H1 (cell line): ENCODE data around the gene SCN7A. TPM values are rescaled to one million over a fixed set of nuclear protein-coding genes. Genes with fewer than 3 reads are reported as not detected.

Source experiments
- CTCF ChIA-PET: fragments of 300-600 bp; sonication (Branson Sonifier 250); formaldehyde crosslinking; loops from one replicate; lab custom pipeline; 2021; ENCODE audit not compliant: partially characterized antibody; lab: Charles Lee
- POLR2A ChIA-PET: fragments of 300-600 bp; sonication (Branson Sonifier 250); formaldehyde crosslinking; loops from one replicate; lab custom pipeline; 2021; ENCODE audit warnings: inconsistent platforms; ENCODE audit not compliant: partially characterized antibody; lab: Charles Lee
- DNase-seq, 2 experiments: peaks; one replicate each; pipeline versions ENCODE4 v3.0.0 to v3.0.0-alpha.2; 2010 to 2022; ENCODE audit warnings: low spot score in 2 of 2, low read depth in 1 of 2, mixed read lengths in 1 of 2
- FAIRE-seq: peaks from 2 replicates; lab custom pipeline; 2011; peaks lifted over from hg19 to GRCh38; lab: Jason Lieb, UNC
- H2AFZ ChIP-seq: 2 replicates; pipeline ENCODE4 v1.8.1; 2012; ENCODE audit warnings: low read length, inconsistent platforms
- H2AK5ac ChIP-seq: 2 replicates; pipeline ENCODE4 v1.6.1; 2013; ENCODE audit warnings: low read depth, low read length
- H2BK120ac ChIP-seq: replicated peaks from 2 replicates; pipeline ENCODE3; 2013; ENCODE audit warnings: low read depth, low read length, inconsistent platforms
- H2BK12ac ChIP-seq: 2 replicates; pipeline ENCODE4 v1.6.1; 2013; ENCODE audit warnings: low read depth, low read length
- H2BK15ac ChIP-seq: 2 replicates; pipeline ENCODE4 v1.6.1; 2013; ENCODE audit warnings: low read length
- H2BK20ac ChIP-seq: 2 replicates; pipeline ENCODE4 v1.6.1; 2013; ENCODE audit warnings: low read length
- H2BK5ac ChIP-seq: 2 replicates; pipeline ENCODE4 v1.6.1; 2013; ENCODE audit warnings: low read depth, low read length
- H3K14ac ChIP-seq: 2 replicates; pipeline ENCODE4 v1.6.1; 2013; ENCODE audit warnings: inconsistent platforms; ENCODE audit not compliant: insufficient read length
- H3K18ac ChIP-seq: 2 replicates; pipeline ENCODE4 v1.6.1; 2013; ENCODE audit warnings: low read length; ENCODE audit errors: extremely low read depth
- H3K23ac ChIP-seq: 2 replicates; pipeline ENCODE4 v1.6.1; 2013; ENCODE audit warnings: inconsistent platforms; ENCODE audit not compliant: insufficient read length
- H3K23me2 ChIP-seq: 2 replicates; pipeline ENCODE4 v1.6.1; 2013; ENCODE audit warnings: low read depth, low read length
- H3K27ac ChIP-seq: 2 replicates; pipeline ENCODE4 v1.6.1; 2011; ENCODE audit warnings: low read depth, low read length, inconsistent platforms
- H3K27me3 ChIP-seq, 4 experiments: replicated peaks in 1 of 4; 1 replicate in 1 of 4; 2 replicates in 3 of 4; pipeline versions ENCODE4 v1.6.1 to v1.8.1; 2011 to 2013; ENCODE audit warnings: low read length in 3 of 4, mild to moderate bottlenecking in 3 of 4, inconsistent platforms in 2 of 4, mixed read lengths in 2 of 4, moderate library complexity in 1 of 4; ENCODE audit not compliant: control insufficient read depth in 3 of 4, insufficient read depth in 3 of 4; ENCODE audit errors: extremely low read depth in 1 of 4
- H3K36me3 ChIP-seq, 4 experiments: 2 replicates each; pipeline versions ENCODE4 v1.6.1 to v1.8.1; 2011 to 2013; ENCODE audit warnings: mild to moderate bottlenecking in 4 of 4, low read length in 3 of 4, moderate library complexity in 2 of 4, control low read depth in 1 of 4, inconsistent platforms in 1 of 4; ENCODE audit not compliant: insufficient read depth in 4 of 4, control insufficient read depth in 2 of 4
- H3K4ac ChIP-seq: replicated peaks from 2 replicates; pipeline ENCODE3; 2013; ENCODE audit warnings: low read length, low read depth, mixed read lengths, inconsistent platforms; ENCODE audit not compliant: insufficient read length
- H3K4me1 ChIP-seq, 4 experiments: replicated peaks in 1 of 4; 1 replicate in 1 of 4; 2 replicates in 3 of 4; pipeline versions ENCODE4 v1.6.1 to v1.8.1; 2011 to 2013; ENCODE audit warnings: low read length in 3 of 4, inconsistent platforms in 2 of 4, mixed read lengths in 1 of 4; ENCODE audit not compliant: insufficient read depth in 4 of 4, control insufficient read depth in 3 of 4
- H3K4me2 ChIP-seq, 2 experiments: 2 replicates each; pipeline versions ENCODE4 v1.6.1 to v1.8.1; 2011 to 2013; ENCODE audit warnings: low read depth in 2 of 2, low read length in 2 of 2, control low read depth in 1 of 2, inconsistent platforms in 1 of 2, mild to moderate bottlenecking in 1 of 2; ENCODE audit not compliant: insufficient read depth in 1 of 2
- H3K4me3 ChIP-seq, 4 experiments: fragments of 200-600, 300-600 bp in 1 of 4; sonication (generic), shearing (Covaris generic), sonication (Bioruptor Twin) in 1 of 4; 2 replicates each; pipeline versions ENCODE4 v1.5.1 to v1.8.1; 2011 to 2016; ENCODE audit warnings: low read length in 4 of 4, low read depth in 3 of 4, control low read depth in 2 of 4, inconsistent platforms in 2 of 4, mild to moderate bottlenecking in 2 of 4, mixed read lengths in 1 of 4, moderate library complexity in 1 of 4; ENCODE audit not compliant: insufficient read depth in 2 of 4; ENCODE audit errors: extremely low read depth in 1 of 4
- H3K56ac ChIP-seq: replicated peaks from 2 replicates; pipeline ENCODE3; 2013; ENCODE audit warnings: low read depth, mild to moderate bottlenecking, mixed read lengths, low read length, inconsistent platforms; ENCODE audit not compliant: insufficient read length
- H3K79me1 ChIP-seq: 2 replicates; pipeline ENCODE4 v1.6.1; 2013; ENCODE audit warnings: low read depth, low read length, control low read depth
- H3K79me2 ChIP-seq, 2 experiments: 2 replicates each; pipeline versions ENCODE4 v1.6.1 to v1.8.1; 2012 to 2013; ENCODE audit warnings: low read length in 2 of 2, mild to moderate bottlenecking in 2 of 2, inconsistent platforms in 1 of 2; ENCODE audit not compliant: insufficient read depth in 2 of 2, control insufficient read depth in 1 of 2
- H3K9ac ChIP-seq, 4 experiments: replicated peaks in 1 of 4; 1 replicate in 1 of 4; 2 replicates in 3 of 4; pipeline versions ENCODE4 v1.6.1 to v1.8.1; 2011 to 2013; ENCODE audit warnings: low read depth in 3 of 4, low read length in 3 of 4, control low read depth in 2 of 4, mild to moderate bottlenecking in 2 of 4, moderate library complexity in 2 of 4, inconsistent platforms in 1 of 4; ENCODE audit errors: extremely low read depth in 1 of 4
- H3K9me3 ChIP-seq, 2 experiments: 2 replicates each; pipeline versions ENCODE4 v1.6.1 to v1.8.1; 2012 to 2013; ENCODE audit warnings: mild to moderate bottlenecking in 2 of 2, moderate library complexity in 2 of 2, control low read depth in 1 of 2, inconsistent platforms in 1 of 2, low read depth in 1 of 2, low read length in 1 of 2, mixed read lengths in 1 of 2; ENCODE audit not compliant: insufficient read depth in 2 of 2
- H4K20me1 ChIP-seq, 2 experiments: replicated peaks in 1 of 2; 2 replicates each; pipeline versions ENCODE3 to v1.8.1; 2011 to 2013; ENCODE audit warnings: inconsistent platforms in 2 of 2, low read length in 2 of 2, mild to moderate bottlenecking in 1 of 2; ENCODE audit not compliant: insufficient read depth in 2 of 2, control insufficient read depth in 1 of 2
- H4K5ac ChIP-seq: 2 replicates; pipeline ENCODE4 v1.6.1; 2013; ENCODE audit warnings: low read length, low read depth, mixed read lengths, inconsistent platforms; ENCODE audit not compliant: insufficient read length
- H4K8ac ChIP-seq: 2 replicates; pipeline ENCODE4 v1.8.0; 2013; ENCODE audit warnings: mild to moderate bottlenecking, moderate library complexity, low read length, inconsistent platforms; ENCODE audit not compliant: insufficient read depth; ENCODE audit errors: extremely low read depth
- H4K91ac ChIP-seq: replicated peaks from 2 replicates; pipeline ENCODE3; 2013; ENCODE audit warnings: low read length, mixed read lengths, inconsistent platforms; ENCODE audit not compliant: insufficient read length
- BACH1 ChIP-seq: IDR thresholded peaks from 2 replicates; pipeline ENCODE4 v1.6.1; 2012; ENCODE audit warnings: low read length, improper control_type of control experiment
- CBX8 ChIP-seq: fragments of 300-800, 300-1000 bp; sonication (generic); IDR thresholded peaks from 2 replicates; pipeline ENCODE4 v1.7.1; 2016; ENCODE audit warnings: low read depth, low read length, borderline replicate concordance
- CEBPB ChIP-seq: IDR thresholded peaks from 2 replicates; pipeline ENCODE4 v1.6.1; 2012; ENCODE audit warnings: low read depth, low read length
- CTBP2 ChIP-seq: IDR thresholded peaks from 2 replicates; pipeline ENCODE4 v1.7.0; 2011; ENCODE audit warnings: borderline replicate concordance, mild to moderate bottlenecking, moderate library complexity, mixed read lengths, low read length; ENCODE audit not compliant: insufficient read depth, insufficient read length
- E2F6 ChIP-seq: IDR thresholded peaks from 2 replicates; pipeline ENCODE4 v1.6.1; 2012; ENCODE audit warnings: inconsistent platforms
- NRF1 ChIP-seq: IDR thresholded peaks from 2 replicates; pipeline ENCODE4 v1.6.1; 2011; ENCODE audit warnings: mild to moderate bottlenecking, low read depth, low read length, improper control_type of control experiment
- PHF8 ChIP-seq: fragments of 200-600 bp; sonication (generic); conservative IDR thresholded peaks from 2 replicates; pipeline ENCODE4 v1.7.1; 2012; ENCODE audit warnings: low read depth, mild to moderate bottlenecking, inconsistent platforms, low read length, moderate library complexity
- POLR2AphosphoS5 ChIP-seq: IDR thresholded peaks from 2 replicates; pipeline ENCODE4 v1.6.1; 2011; ENCODE audit warnings: low read depth, low read length
- POU5F1 ChIP-seq: IDR thresholded peaks from 2 replicates; pipeline ENCODE4 v1.6.1; 2011; ENCODE audit warnings: low read depth, mild to moderate bottlenecking, low read length, moderate library complexity
- SAP30 ChIP-seq: fragments of 300-600 bp; sonication (generic); IDR thresholded peaks from 2 replicates; pipeline ENCODE4 v1.7.1; 2012; ENCODE audit warnings: low read length, moderate library complexity, mild to moderate bottlenecking, inconsistent platforms; ENCODE audit not compliant: insufficient read depth, insufficient replicate concordance
- SP1 ChIP-seq: IDR thresholded peaks from 2 replicates; pipeline ENCODE4 v1.6.1; 2011; ENCODE audit warnings: low read depth, low read length
- TCF12 ChIP-seq: IDR thresholded peaks from 2 replicates; pipeline ENCODE4 v1.6.1; 2011; ENCODE audit warnings: low read depth, mild to moderate bottlenecking, low read length
- ZNF274 ChIP-seq: IDR thresholded peaks from 2 replicates; pipeline ENCODE4 v1.7.0; 2012; ENCODE audit warnings: low read length, borderline replicate concordance; ENCODE audit errors: extremely low read depth
- WGBS, 2 experiments: shearing (Covaris generic) in 1 of 2; methylation state at CpG; one replicate each; pipeline versions ENCODE4 v1.1.6 to v1.1.7; 2013 to 2015; ENCODE audit warnings: low lambda C conversion rate in 2 of 2, mixed read lengths in 2 of 2, inconsistent platforms in 1 of 2, low coverage in 1 of 2, missing lambda C conversion rate in 1 of 2; ENCODE audit not compliant: insufficient replicate concordance in 2 of 2, insufficient coverage in 1 of 2, insufficient read length in 1 of 2; ENCODE audit errors: extremely low coverage in 1 of 2, missing lambda C conversion rate in 1 of 2; 5-methylcytosine and 5-hydroxymethylcytosine counted together
- polyA plus RNA-seq, 7 experiments: library from polyadenylated mRNA; depleted of rRNA in 3 of 7; stranded (reverse) in 5 of 7; unstranded in 2 of 7; fragments of >200 nt in 5 of 7; fragments of 200-250 nt in 2 of 7; gene quantifications; 1 replicate in 5 of 7; 2 replicates in 1 of 7; 4 replicates in 1 of 7; pipeline versions ENCODE4 v1.2.1 to v1.2.3, GENCODE V29; 2011 to 2013; ENCODE audit warnings: missing spikeins in 2 of 7, mixed read lengths in 2 of 7
- total RNA-seq: library from RNA; stranded (reverse); fragmentation: NEBNext Ultra II Directional; extraction: Animal tissue kit (Norgen Biotek cat#: 25700); gene quantifications from 2 replicates; pipeline ENCODE4 v1.2.1, GENCODE V29; 2021
- TF ChIP-seq, protein P1 (sequence below): IDR thresholded peaks from 2 replicates; pipeline ENCODE4 v1.6.1; 2011; ENCODE audit warnings: low read length, improper control_type of control experiment

The SCN7A gene
- total and polyA plus RNA-seq, 2 of the 8 experiments (the other 6 are each of a cell fraction or from before 2014, with no cell fraction given) = 0.09 to 0.19 TPM

DNA sequence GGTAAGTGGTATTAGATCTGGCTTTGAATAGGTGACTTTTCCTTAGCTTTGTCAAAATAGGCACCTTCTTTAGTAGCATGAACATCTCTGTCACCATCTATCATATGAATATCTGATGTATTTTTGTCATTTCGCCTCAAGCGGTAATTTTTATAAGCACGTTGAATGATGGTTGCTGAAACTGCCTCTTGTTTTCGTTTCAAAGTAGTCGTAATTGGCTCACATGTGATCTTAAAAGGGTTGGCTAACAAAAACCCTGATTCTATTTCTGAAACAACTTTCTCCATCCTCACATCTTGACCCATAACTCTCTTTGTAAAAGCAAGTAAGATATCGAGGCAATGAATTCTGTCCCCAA lies 88.5 kb downstream of the SCN7A start:
- Histone ChIP-seq H3K79me2 (no peaks in the 10 kb centered on the region), H3K4me3 (no peak overlapping the region), H3K23ac (no peak overlapping the region), H4K8ac (no peak overlapping the region), H3K79me1 (no peaks in the 10 kb centered on the region), H4K20me1 (no peaks in the 10 kb centered on the region), H3K27me3 (no peaks in the 10 kb centered on the region), H2AFZ (no peak overlapping the region), H3K9me3 (no peaks in the 10 kb centered on the region), H3K4ac (no peak overlapping the region), H3K4me1 (no peaks in the 10 kb centered on the region), H4K91ac (no peak overlapping the region), H3K23me2 (no peaks in the 10 kb centered on the region), H2BK120ac (no peak overlapping the region), H3K9ac (no peak overlapping the region), H2AK5ac (no peak overlapping the region), H2BK5ac (no peak overlapping the region), H3K27ac (no peak overlapping the region), H2BK15ac (no peak overlapping the region), H3K36me3 (no peaks in the 10 kb centered on the region), H2BK20ac (no peak overlapping the region), H3K4me2 (no peak overlapping the region), H3K18ac (no peak overlapping the region), H4K5ac (no peak overlapping the region), H3K56ac (no peak overlapping the region), H3K14ac (no peak overlapping the region), H2BK12ac (no peak overlapping the region)
- ChIA-PET CTCF (interaction anchor here (1.2 to 1.3 kb wide), 2 partner anchors 10 to 14 kb away, joined by 3 read pairs; no protein-coding TSS in a partner anchor), POLR2A (no interaction called here)
- DNase-seq = no peak
- 88% methylated on average over 6 of the region's 6 CpGs; no CpG with 5 or more reads in 1 of the 2 experiments for WGBS, 2 experiments
- no peak for FAIRE-seq
- TF ChIP-seq SP1 (no peak), POU5F1 (no peak), PHF8 (no peak), POLR2AphosphoS5 (no peak), CTBP2 (no peak), CEBPB (no peak), NRF1 (no peak), ZNF274 (no peak), TCF12 (no peak), E2F6 (no peak), CBX8 (no peak), SAP30 (no peak), BACH1 (no peak)
- TF ChIP-seq, protein P1, sequence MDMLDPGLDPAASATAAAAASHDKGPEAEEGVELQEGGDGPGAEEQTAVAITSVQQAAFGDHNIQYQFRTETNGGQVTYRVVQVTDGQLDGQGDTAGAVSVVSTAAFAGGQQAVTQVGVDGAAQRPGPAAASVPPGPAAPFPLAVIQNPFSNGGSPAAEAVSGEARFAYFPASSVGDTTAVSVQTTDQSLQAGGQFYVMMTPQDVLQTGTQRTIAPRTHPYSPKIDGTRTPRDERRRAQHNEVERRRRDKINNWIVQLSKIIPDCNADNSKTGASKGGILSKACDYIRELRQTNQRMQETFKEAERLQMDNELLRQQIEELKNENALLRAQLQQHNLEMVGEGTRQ = no peak
